Hypothalamus (tissue), 51 donors: ENCODE results near the gene ANKH.

Experiments
- DNase-seq, 51 donors: peaks; one replicate each; lab custom pipeline; 2025; lab: John Stamatoyannopoulos, UW

ANKH gene

DNA sequence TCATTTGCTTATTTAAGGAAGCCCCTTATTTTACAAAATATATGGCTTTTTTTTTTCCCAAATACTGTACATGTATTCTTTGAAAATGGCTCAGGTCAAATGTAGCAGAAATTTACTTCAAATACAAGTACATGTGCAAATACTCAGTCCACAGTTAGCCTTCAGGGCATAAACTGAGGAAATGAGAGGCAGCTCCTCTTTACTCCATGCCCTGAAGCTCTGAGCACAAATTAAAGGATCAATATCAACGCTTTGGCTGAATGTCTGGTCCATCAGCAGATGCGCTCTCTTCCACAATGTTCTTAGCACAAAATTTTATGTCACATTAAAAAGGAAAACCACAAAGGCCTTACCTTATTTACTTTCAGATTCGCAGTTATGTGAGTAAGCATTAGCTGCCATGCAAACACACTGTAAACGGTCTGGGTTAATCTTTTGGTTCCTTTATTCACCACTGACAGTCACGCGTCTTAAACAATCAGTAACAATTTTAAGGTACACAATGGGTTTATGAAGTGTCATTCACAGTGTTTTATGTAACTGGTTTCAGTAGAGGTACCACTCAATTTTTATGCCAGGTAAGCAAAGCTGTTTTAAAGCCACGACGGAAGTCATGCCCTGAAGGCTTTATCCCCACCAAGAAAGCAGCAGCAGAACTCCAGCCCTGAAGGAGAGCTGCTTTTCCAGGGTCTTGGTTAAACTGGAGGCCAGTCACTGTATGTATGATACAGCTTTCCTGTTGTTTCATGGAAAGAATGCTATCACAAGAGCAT lies 103.7 kb downstream of the ANKH start:
- no peak for DNase-seq

DNA sequence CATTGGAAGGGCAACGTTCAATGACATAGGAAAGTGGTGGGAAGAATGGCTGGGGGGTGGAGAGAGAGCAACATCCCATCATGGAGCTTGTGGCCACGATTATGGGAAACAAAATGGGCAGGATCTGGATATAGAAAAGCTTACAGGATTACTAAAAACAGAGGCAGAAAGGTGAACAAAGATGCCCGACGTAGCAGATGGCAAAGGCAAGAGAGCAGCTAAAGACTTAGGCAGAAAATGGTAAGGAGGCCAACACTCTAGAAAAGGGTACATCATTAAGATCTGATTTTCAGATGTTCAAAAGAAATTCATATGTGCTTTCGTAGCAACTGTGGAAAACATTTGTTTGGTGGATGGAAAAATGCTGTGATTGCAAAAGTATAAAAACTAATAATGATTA lies 104.5 kb downstream of the ANKH start:
- no peak for DNase-seq

DNA sequence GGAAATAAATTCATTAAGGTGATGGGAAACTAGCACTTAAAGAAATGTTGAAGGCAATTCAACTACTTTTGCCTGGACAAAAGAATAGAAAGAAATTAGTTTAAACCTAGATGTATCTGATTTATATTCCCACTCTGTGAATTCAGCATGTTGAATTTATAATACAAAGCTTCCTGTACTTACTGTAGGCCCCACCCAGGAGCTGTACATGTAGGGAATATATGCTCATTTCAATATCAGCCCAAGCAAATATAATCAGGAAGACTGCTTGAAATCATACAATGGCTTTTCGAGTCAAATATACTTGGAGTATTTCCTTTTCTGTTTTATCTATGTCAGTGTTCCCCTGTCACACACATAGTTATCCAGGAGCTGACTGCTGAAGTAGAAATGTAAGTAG lies 105.0 kb downstream of the ANKH start:
- no peak for DNase-seq

DNA sequence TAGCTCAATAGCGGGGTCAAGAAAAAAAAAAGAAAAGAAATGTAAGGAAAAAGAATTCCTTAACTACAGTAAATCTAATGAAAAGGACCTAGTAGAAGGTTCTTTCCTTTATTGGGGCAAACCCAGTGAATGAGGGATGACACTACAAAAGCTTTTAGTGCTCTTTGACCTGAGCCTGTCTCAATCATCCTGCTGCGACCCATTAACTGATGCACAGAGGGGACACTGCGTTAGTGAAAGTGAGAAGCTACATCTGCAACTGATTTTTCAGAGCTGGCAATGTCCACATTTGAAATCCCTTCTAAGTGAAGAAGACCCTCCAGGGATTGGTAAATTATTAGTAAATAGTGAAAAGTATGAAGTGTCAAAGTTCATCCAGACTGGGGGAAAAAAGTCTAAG lies 106.0 kb downstream of the ANKH start:
- DNase-seq, result no peak

DNA sequence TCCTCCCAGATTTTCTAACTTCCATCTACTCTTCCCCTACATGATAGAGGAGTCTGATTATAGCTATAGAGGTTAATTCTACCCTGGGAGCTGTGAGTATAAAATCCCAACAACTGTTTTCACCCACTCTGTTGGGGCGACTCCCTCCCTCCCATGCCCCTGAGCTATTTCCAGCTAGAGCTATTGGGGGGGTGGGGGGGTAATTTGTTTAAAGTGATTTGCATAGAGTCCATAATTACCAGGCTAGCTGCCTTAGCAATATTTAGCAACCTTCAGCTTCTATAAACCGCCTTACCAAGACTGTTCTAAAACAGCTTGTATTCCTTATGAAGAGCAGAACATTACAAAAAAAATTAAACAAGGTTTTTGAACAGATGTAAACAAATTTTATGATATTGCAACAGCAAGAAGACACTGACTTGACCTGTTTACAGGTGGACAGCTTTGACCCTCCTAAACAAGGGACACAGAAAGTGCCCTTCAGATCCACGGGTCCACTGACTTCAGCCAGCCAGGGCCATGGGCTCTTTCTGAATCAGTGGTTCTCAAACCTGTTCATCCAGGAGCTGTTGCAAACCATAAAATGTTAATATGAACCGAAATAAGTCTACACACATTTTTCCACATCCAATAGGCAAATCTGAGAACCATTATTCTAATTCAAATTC lies 108.9 kb downstream of the ANKH start:
- DNase-seq, result no peak

DNA sequence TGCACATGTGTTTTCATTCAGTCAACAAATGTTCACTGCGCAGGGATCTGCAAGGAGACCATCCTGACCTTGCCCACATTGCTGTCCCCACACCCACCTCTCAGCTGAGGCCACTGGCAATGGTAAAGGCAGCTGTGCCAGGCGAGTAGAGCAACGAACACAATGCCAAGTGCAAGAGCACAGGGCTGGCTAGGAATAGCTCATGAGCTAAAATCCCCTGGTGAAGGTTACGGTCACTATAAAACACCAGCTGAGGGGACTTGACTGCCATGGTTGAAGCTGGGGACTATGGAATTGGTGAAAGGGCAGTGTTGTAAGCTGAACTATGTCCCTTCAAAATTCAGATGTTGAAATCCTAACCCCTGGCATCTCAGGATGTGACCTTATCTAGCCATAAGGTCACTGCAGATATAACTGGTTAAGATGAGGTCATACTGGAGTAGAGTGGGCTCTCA lies 111.0 kb downstream of the ANKH start:
- peak in 7 of 51 donors; percentile 8 to 49 (median 20) for DNase-seq

DNA sequence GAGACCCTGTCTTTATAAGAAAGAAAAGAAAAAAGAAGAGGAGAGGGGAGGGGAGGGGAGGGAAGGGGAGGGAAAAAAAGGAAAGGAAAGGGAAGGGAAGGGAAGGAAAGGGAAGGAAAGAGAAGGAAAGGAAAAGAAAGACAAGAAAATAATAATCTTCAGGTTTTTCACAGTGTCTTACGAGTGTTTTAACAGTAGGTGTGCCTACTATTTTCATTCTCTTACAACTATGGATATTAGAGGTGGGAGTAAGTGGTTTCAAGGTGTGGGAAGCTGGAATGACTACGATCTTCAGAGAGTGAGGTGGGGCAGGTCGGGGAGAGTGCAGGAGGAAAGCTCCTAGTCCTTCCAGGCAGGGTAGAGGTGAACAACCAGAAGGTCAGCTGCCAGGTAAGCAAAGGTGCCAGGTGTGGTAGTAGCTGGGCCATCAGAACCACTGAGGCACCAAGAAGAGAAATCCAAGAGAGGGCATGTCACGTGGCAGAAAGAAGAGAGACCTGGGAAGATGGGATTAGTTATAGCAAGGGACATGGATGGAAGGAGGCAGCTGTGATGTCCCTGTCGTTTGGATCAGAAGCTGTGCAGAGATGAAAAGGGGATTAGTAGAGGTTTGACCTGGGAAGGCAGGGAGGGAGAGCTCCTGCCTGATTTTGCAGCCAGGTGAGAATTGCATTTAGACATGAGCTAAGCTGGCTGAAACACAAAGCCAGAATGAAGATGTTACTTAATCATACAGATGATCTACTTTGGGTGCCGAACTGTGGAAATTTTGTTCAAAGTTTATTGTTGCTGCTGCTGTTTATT lies 111.6 kb downstream of the ANKH start:
- DNase-seq, result no peak

DNA sequence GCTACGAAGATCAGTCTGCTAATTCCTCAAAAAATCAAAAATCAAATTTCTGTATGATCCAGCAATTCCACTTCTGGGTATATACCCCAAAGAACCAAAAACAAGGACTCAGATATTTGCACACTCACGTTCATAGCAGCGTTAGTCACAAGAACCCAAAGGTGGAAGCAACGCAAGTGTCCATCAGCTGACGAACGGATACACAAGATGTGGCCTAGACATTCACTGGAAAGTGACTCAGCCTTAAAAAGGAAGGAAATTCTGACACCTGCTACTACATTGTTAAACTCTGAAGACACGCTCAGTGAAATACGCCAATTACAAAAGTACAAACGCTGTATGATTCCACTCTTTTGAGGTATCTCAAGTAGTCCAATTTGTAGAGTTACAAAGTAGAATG lies 113.7 kb downstream of the ANKH start:
- no peak for DNase-seq

DNA sequence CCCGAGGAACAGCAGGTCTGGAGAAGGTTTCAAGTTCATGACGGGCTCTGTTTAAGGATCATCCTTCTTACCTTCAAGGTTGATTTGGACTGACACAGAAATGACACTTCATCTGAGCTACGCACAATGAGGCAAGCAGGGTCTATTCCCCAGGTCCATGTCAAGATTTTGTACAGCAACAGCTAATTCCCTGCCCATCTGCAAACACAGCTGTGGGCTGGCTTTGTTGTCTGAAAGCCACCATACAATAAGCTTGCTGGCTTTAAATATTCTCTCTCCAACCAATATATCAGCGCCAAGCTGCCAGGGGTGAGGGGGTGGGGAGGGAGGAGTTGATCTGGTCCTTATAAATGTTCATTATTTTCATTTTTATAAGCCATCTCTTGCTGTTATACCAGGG lies 115.1 kb downstream of the ANKH start:
- no peak for DNase-seq

DNA sequence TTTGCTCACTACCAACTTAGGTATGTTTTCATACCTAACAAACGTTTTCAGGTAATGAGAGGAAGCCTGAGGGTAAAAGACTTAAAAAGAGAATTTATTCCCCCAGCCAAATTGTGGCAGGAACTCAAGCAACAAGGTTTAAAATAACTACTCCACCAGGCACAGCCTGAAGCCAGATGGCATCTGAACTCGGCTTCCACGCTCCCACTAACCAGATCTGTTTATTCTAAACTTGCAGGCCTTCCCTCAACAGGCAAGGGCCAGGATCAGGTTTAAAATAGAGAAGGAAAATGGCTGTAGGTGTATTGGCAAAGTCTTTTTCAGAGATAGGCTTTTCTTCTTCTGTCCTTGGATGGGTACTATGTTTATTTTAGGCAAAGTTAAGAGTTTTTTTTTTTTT lies 117.6 kb downstream of the ANKH start:
- no peak for DNase-seq

DNA sequence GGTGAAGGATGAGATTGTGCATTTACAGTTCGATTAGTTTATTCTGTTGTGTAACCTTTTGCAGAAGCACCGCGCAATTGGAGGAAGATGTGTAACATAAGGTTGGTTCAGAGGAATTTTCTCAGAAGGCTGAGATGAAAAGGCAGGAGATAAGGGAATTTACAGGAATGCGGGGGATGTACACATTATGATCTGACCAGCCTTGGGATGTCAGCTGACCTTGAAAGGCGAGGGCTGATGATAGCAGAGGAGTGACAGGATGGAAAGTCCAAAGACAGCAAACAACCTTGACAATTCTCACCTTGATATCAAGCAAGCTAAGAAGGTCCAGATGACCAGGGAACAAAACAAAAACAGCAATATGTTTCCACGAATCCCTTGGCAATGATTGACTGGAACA lies 118.3 kb downstream of the ANKH start:
- DNase-seq, result no peak

DNA sequence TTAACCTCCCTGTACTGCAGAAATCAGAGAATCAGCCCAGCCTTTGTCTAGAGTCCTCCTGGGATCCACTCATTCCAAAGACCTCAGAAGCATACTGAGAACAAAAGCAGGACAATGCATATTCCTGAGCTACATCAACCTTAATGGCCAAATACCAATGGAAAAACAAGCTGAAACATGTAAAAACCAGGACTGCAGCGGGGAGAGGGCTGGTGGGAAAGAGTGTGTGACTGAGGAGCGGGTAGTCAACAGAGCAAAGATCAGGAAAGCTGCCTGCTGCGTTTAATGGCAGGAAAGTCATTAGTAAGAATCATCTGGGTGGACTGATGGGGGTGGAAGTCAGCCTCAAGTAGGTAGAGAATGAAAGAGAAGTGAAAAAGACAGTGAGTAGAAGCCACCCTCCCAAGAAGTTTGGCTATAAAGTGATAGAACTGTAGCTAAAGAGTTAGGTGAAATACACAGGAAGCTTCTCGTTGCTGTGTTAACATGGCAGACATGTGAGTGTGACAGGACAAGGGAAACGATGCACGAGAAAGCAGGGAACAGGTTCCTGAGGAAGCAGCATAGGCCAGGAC lies 119.0 kb downstream of the ANKH start:
- DNase-seq, result no peak

DNA sequence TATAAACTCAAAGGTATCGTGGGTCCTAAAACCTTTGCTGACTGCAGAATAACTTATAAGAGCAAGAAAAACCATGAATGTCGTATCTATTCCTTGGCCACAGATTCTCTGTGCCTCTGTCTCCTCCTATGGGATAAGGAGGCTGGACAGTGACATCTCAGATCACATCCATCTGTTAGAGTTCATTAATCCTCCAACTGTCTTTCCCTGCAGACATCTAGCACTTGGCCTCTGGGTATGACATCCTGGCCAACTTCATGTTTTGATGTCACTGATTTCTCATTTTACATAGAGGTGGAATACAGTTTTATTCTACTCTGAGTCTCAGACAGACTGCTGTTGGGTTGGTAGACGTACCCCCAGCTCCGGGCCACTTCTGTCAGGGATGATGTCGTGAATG lies 120.9 kb downstream of the ANKH start:
- no peak for DNase-seq

DNA sequence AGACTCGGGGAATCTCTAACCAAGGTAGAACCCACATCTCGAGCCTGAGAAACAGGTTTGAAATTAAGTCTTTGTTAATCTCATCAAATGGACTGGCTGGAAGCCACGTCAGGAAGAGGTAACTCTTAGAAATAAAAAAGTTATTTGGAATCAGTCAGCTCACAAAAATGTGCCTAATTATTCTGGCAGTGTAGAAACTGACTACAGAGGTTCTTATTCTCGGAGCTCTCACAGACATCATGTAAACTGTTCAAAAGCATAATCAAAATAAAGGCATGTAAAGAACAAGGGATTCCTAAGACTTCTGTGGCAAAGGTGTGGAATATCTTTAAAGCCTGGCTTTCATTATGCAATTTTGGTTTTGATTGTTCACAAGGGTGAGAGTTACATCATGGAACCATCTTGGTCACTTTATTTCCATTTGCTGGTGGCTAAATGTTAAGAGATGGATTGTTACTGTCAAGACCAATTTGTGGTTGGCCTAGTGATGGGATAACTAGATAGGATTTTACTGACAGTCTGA lies 121.9 kb downstream of the ANKH start:
- DNase-seq, result no peak

DNA sequence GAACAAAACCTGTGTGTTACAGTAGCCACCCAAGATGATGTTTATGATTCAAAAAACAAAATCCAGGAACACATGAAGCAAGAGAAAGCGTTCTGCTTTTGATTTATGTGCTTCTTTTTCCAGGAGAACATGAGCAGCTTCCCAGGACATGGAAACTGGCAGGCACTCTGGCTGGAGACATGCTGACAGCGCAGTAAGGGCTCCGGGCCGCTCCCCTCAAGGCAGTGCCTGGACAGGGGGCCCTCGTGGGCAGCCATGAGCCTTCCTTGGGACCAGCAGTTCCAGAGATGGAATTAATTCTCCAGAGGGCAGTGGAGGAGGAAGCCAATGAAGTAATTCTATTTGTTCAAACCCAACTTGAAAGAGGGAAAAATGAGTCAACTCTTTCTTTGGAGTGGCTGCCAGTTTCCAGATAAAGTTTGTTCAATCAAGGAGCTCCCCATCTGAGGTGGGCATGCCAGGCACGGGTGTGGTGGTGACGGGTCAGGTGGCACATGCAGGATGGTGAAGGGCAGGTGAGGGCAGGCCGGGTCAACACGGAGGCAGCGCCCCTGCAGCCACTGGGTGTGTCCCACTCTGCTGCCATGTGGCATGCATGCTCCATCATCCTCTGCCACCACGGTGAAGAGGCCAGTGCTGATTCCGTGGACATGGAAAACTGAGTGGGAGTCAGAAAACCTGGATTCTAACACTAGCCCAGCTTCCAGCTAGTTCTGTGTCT lies 123.2 kb downstream of the ANKH start:
- no peak for DNase-seq

DNA sequence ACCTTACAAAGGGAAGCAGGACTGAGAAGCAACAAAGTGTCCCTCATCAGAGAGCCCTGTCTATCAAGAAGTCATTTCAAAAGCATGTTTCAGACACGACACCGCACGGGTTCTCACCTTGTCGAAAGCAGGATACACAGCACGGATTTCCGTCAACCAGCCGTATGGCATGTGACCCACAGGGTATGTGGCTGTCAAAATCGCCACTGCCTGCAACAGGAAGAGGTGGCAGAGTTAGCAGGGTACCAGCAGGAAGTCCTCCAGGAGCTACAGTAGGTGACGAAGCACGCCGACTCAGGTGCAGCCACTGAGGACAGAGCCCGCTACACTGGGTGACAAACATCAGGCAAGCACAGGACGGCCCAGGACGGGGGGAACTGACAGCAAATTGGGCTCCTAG lies 125.8 kb downstream of the ANKH start:
- DNase-seq, result no peak

DNA sequence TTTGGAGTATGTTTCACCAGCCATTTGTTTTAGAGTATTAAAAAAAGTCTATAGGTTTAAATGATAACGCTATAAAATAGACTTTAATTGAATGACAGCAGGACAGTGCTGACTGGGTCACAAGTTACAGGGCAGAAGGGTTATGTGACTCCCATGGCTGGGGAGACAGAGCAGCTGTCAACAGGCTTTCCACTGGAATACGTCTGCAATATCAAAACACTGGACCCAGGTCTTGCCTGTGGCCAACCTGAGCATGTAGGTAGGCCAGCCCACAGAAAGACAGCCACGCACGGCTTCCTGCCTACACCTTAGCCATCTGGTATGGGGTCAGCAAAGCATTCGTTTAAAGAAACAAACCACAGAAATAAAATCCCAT lies 126.4 kb downstream of the ANKH start:
- DNase-seq, result no peak

DNA sequence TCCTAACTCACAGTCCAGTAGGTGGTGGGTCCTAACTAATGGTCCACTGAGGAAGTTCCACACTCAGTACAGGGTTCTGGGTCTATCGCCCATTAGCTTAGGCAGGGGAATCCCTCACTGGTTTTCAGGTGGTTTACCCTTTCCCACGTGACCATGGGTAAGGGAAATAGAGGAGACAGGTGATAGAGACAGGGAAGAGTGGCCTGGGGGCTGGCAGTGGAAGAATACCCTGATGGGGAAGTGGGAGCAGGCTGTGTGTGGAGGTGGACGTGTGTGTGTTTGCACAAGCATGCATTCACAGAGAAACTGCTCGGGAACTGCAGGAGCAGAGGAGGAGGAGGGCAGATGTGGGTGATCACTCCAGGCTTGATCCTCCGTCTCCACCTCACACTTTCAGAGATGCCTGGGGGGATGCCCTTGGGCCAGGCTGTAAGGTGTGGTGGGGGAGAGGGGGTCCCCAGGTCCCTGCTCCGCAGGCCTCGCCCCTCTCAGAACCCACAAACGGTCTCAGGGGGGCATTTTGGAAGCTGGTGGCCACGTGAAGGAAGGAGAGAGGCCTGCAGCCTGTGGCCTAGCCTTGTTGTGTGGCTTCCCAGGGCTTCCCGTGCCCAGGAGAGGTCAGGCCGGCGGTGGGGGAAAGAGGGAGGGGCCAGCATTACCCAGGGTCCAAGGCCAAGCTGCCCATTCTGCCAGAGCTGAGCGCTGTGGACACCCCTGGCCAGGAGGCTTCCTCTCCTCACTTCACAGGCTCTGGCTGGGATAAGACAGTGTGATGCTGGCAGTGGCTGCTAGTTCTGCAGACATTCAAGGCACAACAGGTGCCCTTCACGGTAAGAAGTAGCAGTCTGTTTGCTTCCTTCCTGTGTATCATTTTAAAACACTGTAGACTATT lies 127.0 kb downstream of the ANKH start:
- DNase-seq, result no peak

DNA sequence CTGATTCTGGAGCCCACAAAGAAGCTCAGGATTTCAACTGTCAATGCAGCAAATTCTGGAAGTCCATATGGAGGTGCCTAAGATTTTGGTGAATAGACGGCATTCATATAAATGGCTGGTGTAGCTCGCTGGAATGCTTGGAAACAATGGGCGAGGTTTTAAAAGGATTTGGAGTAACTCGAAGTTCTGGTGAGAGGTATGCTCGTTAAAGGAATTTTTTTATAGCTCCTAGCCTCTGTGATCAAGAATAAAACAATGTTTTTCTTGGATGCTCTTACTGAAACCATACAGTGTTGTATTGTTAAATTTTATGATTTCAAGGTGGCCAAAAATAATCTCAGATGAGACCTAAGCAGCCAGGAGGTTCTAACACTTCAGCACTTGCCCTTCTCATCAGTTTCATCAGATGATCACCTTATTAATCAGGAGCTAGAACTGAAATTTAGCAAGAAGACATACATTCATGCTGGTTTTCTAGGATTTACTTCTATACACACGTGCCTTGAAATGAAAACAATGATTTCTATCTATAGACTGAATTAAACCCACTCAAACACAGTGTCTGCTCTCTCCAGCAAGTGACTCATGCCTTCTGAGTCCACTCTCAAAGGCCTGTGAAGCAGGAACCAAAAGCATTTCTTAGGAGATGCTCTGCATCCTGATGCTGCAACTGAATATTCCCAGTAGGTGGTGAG lies 127.8 kb downstream of the ANKH start:
- DNase-seq, result no peak
